ENCODE results near the gene CCDC192.

DNA sequence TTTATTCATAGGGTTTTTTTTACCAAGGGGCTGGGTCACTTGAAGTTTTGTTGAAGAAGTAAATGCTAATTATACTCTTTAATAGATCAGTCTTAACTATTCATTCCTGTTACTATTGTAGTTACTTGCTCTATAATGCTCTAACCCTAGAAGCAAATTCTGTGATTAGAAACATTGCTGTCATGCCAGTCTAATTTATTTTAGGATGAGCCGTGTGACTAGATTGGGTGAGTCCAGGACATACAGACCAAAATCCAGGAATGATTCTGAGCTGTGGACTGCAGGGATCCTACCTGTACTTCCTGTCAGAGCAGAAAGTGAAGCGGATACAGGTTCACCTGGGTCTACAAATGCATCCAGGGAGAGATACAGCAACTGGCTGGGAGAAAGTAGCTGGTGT, 757 bp upstream of the CCDC192 start:
- no peak for TF ChIP-seq POLR2A (IDR thresholded peaks at IDR 0.05)
- TF ChIP-seq, protein P1, sequence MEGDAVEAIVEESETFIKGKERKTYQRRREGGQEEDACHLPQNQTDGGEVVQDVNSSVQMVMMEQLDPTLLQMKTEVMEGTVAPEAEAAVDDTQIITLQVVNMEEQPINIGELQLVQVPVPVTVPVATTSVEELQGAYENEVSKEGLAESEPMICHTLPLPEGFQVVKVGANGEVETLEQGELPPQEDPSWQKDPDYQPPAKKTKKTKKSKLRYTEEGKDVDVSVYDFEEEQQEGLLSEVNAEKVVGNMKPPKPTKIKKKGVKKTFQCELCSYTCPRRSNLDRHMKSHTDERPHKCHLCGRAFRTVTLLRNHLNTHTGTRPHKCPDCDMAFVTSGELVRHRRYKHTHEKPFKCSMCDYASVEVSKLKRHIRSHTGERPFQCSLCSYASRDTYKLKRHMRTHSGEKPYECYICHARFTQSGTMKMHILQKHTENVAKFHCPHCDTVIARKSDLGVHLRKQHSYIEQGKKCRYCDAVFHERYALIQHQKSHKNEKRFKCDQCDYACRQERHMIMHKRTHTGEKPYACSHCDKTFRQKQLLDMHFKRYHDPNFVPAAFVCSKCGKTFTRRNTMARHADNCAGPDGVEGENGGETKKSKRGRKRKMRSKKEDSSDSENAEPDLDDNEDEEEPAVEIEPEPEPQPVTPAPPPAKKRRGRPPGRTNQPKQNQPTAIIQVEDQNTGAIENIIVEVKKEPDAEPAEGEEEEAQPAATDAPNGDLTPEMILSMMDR (IDR thresholded peaks at IDR 0.05) = no peak
